DMS 273 treated with DMSO at 0.1 percent for 48 hours (cell line): ENCODE results near the gene AP1G1.
"Not testable (repeated sequence)": the region's sequence is repeated elsewhere in the genome, so short reads cannot be mapped to it uniquely, and the experiment has no call there.

Experiments
- DNase-seq: peaks from one replicate; lab custom pipeline; 2025; lab: John Stamatoyannopoulos, UW

AP1G1 gene

DNA sequence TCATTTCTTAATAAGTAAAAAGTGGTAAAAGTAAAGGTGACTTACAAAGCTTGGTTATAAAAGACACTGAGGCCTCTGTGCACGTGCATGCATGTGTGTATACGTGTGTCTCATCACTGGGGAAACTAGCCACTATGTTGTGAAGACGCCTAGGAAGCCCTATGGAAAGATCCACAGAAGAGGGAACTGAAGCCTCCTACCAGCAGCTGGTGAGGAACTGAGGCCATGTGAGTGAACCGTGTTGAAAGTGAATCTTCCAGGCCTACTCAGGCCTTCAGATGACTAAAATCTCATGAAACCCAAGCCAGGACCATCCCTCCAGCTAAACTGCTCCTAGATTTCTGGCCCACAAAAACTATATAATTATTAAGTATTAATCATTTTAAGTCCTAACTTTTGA lies 107.8 kb downstream of the AP1G1 start:
- DNase-seq, result no peak

DNA sequence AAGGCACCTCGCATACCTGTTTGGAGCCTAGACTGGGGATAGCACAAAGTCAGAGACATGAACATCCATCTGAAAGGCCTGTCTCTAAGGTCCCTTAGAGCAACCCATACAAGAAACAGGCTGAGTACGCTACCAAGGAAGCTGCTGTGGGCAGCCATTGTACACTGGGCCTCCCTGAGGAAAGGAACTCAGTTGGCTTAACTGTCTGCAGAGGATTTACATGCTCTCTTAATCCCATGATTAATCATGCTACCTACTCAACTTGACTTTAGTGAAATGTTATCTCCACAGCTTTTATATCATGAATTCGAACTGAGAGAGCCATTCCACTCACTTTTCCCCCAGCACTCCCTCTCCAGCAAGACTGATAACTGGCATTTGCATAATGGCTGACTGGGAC lies 110.1 kb downstream of the AP1G1 start:
- no peak for DNase-seq

DNA sequence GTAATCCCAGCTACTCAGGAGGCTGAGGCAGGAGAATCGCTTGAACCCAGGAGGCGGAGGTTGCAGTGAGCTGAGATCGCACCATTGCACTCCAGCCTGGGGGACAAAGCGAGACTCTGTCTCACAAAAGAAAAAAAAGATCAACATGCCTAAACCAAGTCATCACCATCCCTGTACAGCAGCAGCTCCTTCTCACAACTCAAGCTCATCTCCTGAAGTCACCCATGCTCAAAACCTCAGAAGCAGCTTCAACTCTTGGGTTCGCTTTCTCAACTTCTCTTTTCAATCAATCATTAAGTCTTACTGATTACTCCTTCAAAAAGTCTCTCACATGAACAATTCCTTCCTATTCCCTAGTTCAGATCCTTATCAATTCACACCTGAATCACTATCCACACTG lies 115.5 kb downstream of the AP1G1 start:
- no peak for DNase-seq

DNA sequence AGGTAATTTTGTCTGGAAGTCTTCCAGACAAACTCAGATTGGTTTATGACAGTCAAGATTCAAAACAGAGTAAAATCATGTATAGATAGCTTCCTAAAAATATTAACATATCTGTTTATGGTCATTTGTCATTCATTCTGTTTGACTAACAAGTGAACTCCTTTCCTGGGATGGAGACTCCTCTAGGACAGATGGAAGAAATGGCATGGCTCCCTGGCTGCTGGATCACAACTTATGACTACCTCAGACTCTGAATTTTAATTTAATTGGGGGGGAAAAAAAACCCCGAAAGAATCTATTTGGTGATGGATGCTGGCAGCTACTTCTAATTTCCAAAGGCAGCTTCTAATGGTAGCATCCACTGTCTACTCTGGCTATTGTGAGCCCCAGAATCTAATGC lies 118.7 kb downstream of the AP1G1 start:
- DNase-seq, result no peak

DNA sequence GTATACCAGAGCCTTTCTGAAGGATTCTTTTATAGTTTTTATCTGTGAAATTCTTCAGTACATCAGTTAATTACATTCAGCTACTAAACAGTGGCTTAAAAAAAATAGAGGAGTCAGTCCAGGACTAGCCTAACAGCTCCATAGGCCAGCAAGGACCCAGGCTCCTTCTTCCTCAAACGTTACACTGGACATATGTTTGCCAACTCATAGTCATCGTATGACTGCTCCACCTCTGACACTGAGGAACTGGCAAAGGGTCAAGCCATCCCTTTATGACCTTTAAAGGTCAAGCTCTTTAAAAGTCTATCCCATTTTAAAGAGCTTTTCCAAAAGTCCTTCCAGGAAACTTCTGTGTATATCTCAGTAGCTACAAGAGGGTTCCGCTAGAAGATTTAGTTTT lies 120.8 kb downstream of the AP1G1 start:
- DNase-seq, result no peak

DNA sequence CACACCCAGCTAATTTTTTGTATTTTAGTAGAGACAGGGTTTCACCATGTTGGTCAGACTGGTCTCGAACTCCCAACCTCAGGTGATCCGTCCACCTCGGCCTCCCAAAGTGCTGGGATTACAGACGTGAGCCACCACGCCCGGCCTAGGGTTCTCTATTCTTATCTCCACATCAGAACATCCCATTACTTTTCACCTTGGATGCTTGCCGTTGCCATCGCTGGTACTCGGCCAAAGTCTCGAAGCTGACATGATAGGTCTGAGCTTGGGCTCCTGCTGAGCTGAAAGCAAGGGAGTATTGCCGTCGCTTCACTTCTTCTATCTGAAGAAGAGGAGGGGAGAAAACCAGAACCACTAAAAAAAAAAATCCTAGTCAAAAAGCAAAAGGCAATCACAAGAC lies 124.4 kb downstream of the AP1G1 start:
- not testable (repeated sequence) for DNase-seq

DNA sequence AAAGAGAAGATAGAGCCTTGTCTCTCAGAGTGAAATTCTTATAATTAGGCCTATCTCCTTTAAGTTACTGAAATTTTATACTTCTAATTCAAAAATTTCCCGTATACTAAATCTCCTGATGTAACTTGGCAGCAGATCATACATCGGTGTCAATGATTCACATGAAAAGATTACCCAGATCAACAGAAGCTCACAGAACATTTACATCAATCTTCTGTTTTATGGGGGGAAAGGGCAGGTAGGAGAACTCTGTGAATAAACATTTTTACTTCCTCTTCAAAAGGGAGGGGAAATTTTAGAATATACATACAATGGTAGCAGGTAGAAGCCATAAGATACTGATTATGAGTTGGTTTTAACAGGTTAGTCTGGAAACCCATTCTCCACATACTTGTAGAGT lies 127.3 kb downstream of the AP1G1 start:
- no peak for DNase-seq
